K562 (cell line): ENCODE measurements around the gene CELF4. TPM values are rescaled to one million over a fixed set of nuclear protein-coding genes. Genes with fewer than 3 reads are reported as not detected.

ENCODE experiments used
- ATAC-seq: fragments of 200-7000 bp; cut with Tn5 transposase; 3 replicates; pipeline ENCODE4 v1.9.1; 2020; ENCODE audit warnings: moderate library complexity
- BruUV-seq: library from RNA; stranded (reverse); fragments of 400-500 nt; replicated peaks from 2 replicates; lab custom pipeline; 2021; lab: Mats Ljungman, UMichigan
- CTCF ChIA-PET: fragments of 300-600 bp; formaldehyde crosslinking; extraction: SDS; loops from one replicate; lab custom pipeline; 2021; ENCODE audit warnings: low intra/inter-chr PET ratio; lab: Yijun Ruan, JAX
- POLR2A ChIA-PET: fragments of 300-600, 350-650 bp; sonication (Branson Sonifier 250); formaldehyde crosslinking; extraction: SDS; loops from one replicate; lab custom pipeline; 2021; ENCODE audit warnings: antibody characterized with exemption, inconsistent platforms; lab: Yijun Ruan, JAX
- DNase-seq, 4 experiments: peaks; one replicate each; pipeline versions ENCODE4 v3.0.0 to v3.0.0-alpha.2; 2011 to 2018; ENCODE audit warnings: low spot score in 3 of 4, mixed read lengths in 3 of 4; ENCODE audit errors: extremely low read depth in 1 of 4
- FAIRE-seq: peaks from 2 replicates; lab custom pipeline; 2011; peaks lifted over from hg19 to GRCh38; lab: Jason Lieb, UNC
- H2AFZ ChIP-seq: 2 replicates; pipeline ENCODE4 v1.6.0; 2011; ENCODE audit warnings: low read depth, low read length, control low read depth, inconsistent platforms
- H3K27ac ChIP-seq: fragments of 200-600 bp; 3 replicates; pipeline ENCODE4 v1.8.0; 2011; ENCODE audit warnings: low read depth, mild to moderate bottlenecking, control low read depth, inconsistent platforms, low read length, moderate library complexity, mixed read lengths; ENCODE audit errors: extremely low read depth
- H3K27me3 ChIP-seq, 2 experiments: fragments of 300-600 bp in 1 of 2; 2 replicates in 1 of 2; 3 replicates in 1 of 2; pipeline versions ENCODE4 v1.6.0 to v1.8.0; 2011; ENCODE audit warnings: inconsistent platforms in 2 of 2, low read length in 2 of 2, mild to moderate bottlenecking in 1 of 2, mixed read lengths in 1 of 2, moderate library complexity in 1 of 2; ENCODE audit not compliant: control insufficient read depth in 2 of 2, insufficient read depth in 2 of 2
- H3K36me3 ChIP-seq: fragments of 300-600 bp; 3 replicates; pipeline ENCODE4 v1.8.0; 2011; ENCODE audit warnings: mild to moderate bottlenecking, low read length, inconsistent platforms; ENCODE audit not compliant: control insufficient read depth, insufficient read depth
- H3K4me1 ChIP-seq, 2 experiments: fragments of 200-600 bp in 1 of 2; replicated peaks in 1 of 2; 2 replicates in 1 of 2; 3 replicates in 1 of 2; pipeline versions ENCODE4 v1.5.1 to v1.8.0; 2011; ENCODE audit warnings: inconsistent platforms in 2 of 2, low read length in 2 of 2, mild to moderate bottlenecking in 1 of 2, mixed read lengths in 1 of 2, moderate library complexity in 1 of 2; ENCODE audit not compliant: control insufficient read depth in 2 of 2, insufficient read depth in 2 of 2
- H3K4me2 ChIP-seq: 2 replicates; pipeline ENCODE4 v1.6.1; 2011; ENCODE audit warnings: low read length, control low read depth, inconsistent platforms, mixed read lengths; ENCODE audit not compliant: insufficient read depth
- H3K4me3 ChIP-seq: fragments of 200-600 bp; sonication (generic), shearing (Covaris generic); 2 replicates; pipeline ENCODE4 v1.5.1; 2016; ENCODE audit warnings: control low read depth, inconsistent platforms
- H3K79me2 ChIP-seq: fragments of 200-600 bp; 3 replicates; pipeline ENCODE4 v1.8.0; 2011; ENCODE audit warnings: low read length, inconsistent platforms; ENCODE audit not compliant: control insufficient read depth, insufficient read depth
- H3K9ac ChIP-seq, 2 experiments: 2 replicates each; pipeline versions ENCODE4 v1.6.0 to v1.6.1; 2011; ENCODE audit warnings: low read depth in 2 of 2, low read length in 2 of 2, control low read depth in 1 of 2, inconsistent platforms in 1 of 2, mild to moderate bottlenecking in 1 of 2, mixed read lengths in 1 of 2; ENCODE audit not compliant: insufficient read depth in 1 of 2
- H3K9me1 ChIP-seq: one replicate; pipeline ENCODE4 v1.6.0; 2011; ENCODE audit warnings: inconsistent platforms, mild to moderate bottlenecking, low read length, moderate library complexity; ENCODE audit not compliant: control insufficient read depth, insufficient read depth
- H3K9me3 ChIP-seq: replicated peaks from 2 replicates; pipeline ENCODE4 v1.5.1; 2011; ENCODE audit warnings: low read depth, low read length, inconsistent platforms; ENCODE audit not compliant: control insufficient read depth, insufficient read depth
- H4K20me1 ChIP-seq: replicated peaks from 2 replicates; pipeline ENCODE4 v1.6.1; 2011; ENCODE audit warnings: low read length, inconsistent platforms, mixed read lengths; ENCODE audit not compliant: control insufficient read depth, insufficient read depth
- EHMT2 ChIP-seq: fragments of 450-650 bp; IDR thresholded peaks from 2 replicates; pipeline ENCODE4 v1.6.1; 2018; ENCODE audit warnings: antibody characterized with exemption
- MIER1 ChIP-seq: fragments of 450-650 bp; IDR thresholded peaks from 2 replicates; pipeline ENCODE4 v1.6.1; 2016; ENCODE audit warnings: antibody characterized with exemption, mild to moderate bottlenecking, low read depth
- NELFE ChIP-seq: IDR thresholded peaks from 2 replicates; pipeline ENCODE4 v1.6.1; 2011; ENCODE audit warnings: mild to moderate bottlenecking; ENCODE audit not compliant: insufficient read depth, insufficient read length
- WGBS: fragments of 100-300 bp; shearing (Covaris generic); methylation state at CpG from one replicate; pipeline ENCODE4 v1.1.6; 2016; ENCODE audit warnings: low coverage, mixed read lengths; ENCODE audit not compliant: insufficient coverage; ENCODE audit errors: missing lambda C conversion rate; 5-methylcytosine and 5-hydroxymethylcytosine counted together
- in situ Hi-C: fragments of 300-500 bp; cut with MboI; formaldehyde crosslinking; loops from 4 replicates; pipeline ENCODE4 v1.15.0; 2018; ENCODE audit warnings: inconsistent platforms, mixed read lengths
- intact Hi-C: fragments of 100-400 bp; cut with micrococcal nuclease; formaldehyde crosslinking; loops from 2 replicates; pipeline ENCODE4 v1.14.2; 2022
- polyA plus RNA-seq, 8 experiments: library from polyadenylated mRNA; depleted of rRNA in 4 of 8; stranded (reverse) in 5 of 8; unstranded in 3 of 8; fragments of >200 nt; fragmentation: Nextera tagmentation in 2 of 8; fragmentation: Illumina TruSeq in 1 of 8; extraction: Ambion mirVana in 2 of 8; extraction: Trizol in 1 of 8; gene quantifications; 2 replicates each; pipeline versions ENCODE4 v1.2.1 to v1.2.3, GENCODE V29; 2011 to 2014; ENCODE audit warnings: inconsistent platforms in 1 of 8, missing spikeins in 1 of 8
- total RNA-seq, 7 experiments: library from RNA; depleted of rRNA in 6 of 7; stranded (reverse); fragments of >200 nt in 6 of 7; fragmentation: Illumina TruSeq in 2 of 7; extraction: Trizol in 2 of 7; gene quantifications; 2 replicates each; pipeline versions ENCODE4 v1.2.1 to v1.2.3, GENCODE V29; 2011 to 2021; ENCODE audit warnings: low replicate concordance in 1 of 7
- TF ChIP-seq, protein P1 (sequence below), 2 experiments: fragments of 450-650 bp; formaldehyde crosslinking in 1 of 2; IDR thresholded peaks; 2 replicates each; pipeline versions ENCODE4 v1.4.0 to v1.6.1; 2014 to 2020; ENCODE audit warnings: mild to moderate bottlenecking in 2 of 2, borderline replicate concordance in 1 of 2, low read depth in 1 of 2
- TF ChIP-seq, protein P2 (sequence below): sonication (generic); formaldehyde crosslinking; IDR thresholded peaks from 2 replicates; pipeline ENCODE4 v1.8.0; 2023; ENCODE audit warnings: mild to moderate bottlenecking, missing genetic modification reagents
- TF ChIP-seq, protein P3 (sequence below): fragments of 450-650 bp; IDR thresholded peaks from 2 replicates; pipeline ENCODE4 v1.6.1; 2017; ENCODE audit warnings: mild to moderate bottlenecking, moderate library complexity

The CELF4 gene
- total and polyA plus RNA-seq, 9 of the 15 experiments (the other 6 are each of a cell fraction or from before 2014, with no cell fraction given) = 0.04 to 0.24 (median 0.07) TPM; not detected in 3

DNA sequence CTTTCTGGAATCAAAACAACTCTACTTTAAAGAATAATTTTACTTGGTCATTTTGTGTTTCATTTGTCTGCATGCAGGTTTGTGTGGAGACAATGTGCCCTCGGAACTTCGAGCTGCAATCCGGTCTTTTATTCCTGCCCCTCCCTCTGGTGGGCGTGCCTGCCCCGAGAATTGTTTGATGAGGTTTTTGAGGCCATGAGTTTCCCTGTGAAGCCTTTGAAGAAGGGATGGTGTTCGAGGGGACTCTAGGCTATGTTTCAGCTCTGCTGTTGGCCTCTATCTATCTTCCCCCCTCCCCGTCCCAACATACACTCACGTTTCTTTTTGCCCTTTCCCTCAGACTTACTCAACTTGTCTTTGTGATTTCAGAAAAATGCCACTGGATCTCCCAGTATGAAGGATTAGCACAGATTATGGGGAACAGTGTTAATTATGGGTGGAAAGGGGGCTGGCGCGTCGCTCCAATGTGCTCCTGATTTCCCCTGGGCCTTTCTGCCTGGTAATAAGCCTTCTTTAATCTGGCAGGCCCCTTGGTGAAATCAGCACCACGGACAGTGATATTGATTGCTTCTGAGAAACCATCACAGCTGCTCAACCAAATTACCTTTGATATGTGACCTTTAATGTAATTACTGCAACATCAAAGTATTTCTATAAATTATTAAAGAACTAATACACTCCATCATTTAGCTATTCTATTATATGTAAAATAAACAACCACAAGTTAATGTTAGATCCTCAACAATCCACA, 82.2 kb downstream of the CELF4 start:
- Histone ChIP-seq H3K36me3 (no peaks in the 10 kb centered on the region), H4K20me1 (no peaks in the 10 kb centered on the region; the same call in 1 of the 2 replicates), H3K79me2 (no peaks in the 10 kb centered on the region), H2AFZ (no peak overlapping the region), H3K4me3 (no peak overlapping the region), H3K9me1 (no peaks in the 10 kb centered on the region), H3K4me1 (peaks cover 0 to 8% of the 10 kb centered on the region in 2 experiments; a peak in 2 of 5 replicates), H3K9ac (no peak overlapping the region), H3K27me3 (peaks cover 0 to 13% of the 10 kb centered on the region in 2 experiments; a peak in 2 of 5 replicates)
- FAIRE-seq = no peak
- intact Hi-C loops = no loop called here
- in situ Hi-C loops = loop anchor here (25.0 kb wide), 1 partner anchor 546 kb away; no protein-coding TSS in a partner anchor
- ATAC-seq = no peak
- peak in 3 of 4 experiments; percentile 36 to 51 (median 50) for DNase-seq
- WGBS = under 1% methylated on average over 12 of the region's 12 CpGs
- POLR2A ChIA-PET = no interaction called here
- BruUV-seq = no TSS peak
- CTCF ChIA-PET = no interaction called here
- peak; percentile 75; the same call in 1 of the 2 replicates for TF ChIP-seq MIER1
- TF ChIP-seq, protein P1, sequence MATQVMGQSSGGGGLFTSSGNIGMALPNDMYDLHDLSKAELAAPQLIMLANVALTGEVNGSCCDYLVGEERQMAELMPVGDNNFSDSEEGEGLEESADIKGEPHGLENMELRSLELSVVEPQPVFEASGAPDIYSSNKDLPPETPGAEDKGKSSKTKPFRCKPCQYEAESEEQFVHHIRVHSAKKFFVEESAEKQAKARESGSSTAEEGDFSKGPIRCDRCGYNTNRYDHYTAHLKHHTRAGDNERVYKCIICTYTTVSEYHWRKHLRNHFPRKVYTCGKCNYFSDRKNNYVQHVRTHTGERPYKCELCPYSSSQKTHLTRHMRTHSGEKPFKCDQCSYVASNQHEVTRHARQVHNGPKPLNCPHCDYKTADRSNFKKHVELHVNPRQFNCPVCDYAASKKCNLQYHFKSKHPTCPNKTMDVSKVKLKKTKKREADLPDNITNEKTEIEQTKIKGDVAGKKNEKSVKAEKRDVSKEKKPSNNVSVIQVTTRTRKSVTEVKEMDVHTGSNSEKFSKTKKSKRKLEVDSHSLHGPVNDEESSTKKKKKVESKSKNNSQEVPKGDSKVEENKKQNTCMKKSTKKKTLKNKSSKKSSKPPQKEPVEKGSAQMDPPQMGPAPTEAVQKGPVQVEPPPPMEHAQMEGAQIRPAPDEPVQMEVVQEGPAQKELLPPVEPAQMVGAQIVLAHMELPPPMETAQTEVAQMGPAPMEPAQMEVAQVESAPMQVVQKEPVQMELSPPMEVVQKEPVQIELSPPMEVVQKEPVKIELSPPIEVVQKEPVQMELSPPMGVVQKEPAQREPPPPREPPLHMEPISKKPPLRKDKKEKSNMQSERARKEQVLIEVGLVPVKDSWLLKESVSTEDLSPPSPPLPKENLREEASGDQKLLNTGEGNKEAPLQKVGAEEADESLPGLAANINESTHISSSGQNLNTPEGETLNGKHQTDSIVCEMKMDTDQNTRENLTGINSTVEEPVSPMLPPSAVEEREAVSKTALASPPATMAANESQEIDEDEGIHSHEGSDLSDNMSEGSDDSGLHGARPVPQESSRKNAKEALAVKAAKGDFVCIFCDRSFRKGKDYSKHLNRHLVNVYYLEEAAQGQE (IDR thresholded peaks at IDR 0.05; ENCODE audit: borderline replicate concordance) = peak; percentile 97
- TF ChIP-seq, protein P1 (CRISPR knock-in tag; IDR thresholded peaks at IDR 0.05; ENCODE audit: low read depth) = peak; percentile 89
- TF ChIP-seq, protein P2, sequence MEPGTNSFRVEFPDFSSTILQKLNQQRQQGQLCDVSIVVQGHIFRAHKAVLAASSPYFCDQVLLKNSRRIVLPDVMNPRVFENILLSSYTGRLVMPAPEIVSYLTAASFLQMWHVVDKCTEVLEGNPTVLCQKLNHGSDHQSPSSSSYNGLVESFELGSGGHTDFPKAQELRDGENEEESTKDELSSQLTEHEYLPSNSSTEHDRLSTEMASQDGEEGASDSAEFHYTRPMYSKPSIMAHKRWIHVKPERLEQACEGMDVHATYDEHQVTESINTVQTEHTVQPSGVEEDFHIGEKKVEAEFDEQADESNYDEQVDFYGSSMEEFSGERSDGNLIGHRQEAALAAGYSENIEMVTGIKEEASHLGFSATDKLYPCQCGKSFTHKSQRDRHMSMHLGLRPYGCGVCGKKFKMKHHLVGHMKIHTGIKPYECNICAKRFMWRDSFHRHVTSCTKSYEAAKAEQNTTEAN (CRISPR knock-in tag) = no peak
- TF ChIP-seq EHMT2 = peak; percentile 88
- TF ChIP-seq NELFE = no peak
- TF ChIP-seq, protein P3, sequence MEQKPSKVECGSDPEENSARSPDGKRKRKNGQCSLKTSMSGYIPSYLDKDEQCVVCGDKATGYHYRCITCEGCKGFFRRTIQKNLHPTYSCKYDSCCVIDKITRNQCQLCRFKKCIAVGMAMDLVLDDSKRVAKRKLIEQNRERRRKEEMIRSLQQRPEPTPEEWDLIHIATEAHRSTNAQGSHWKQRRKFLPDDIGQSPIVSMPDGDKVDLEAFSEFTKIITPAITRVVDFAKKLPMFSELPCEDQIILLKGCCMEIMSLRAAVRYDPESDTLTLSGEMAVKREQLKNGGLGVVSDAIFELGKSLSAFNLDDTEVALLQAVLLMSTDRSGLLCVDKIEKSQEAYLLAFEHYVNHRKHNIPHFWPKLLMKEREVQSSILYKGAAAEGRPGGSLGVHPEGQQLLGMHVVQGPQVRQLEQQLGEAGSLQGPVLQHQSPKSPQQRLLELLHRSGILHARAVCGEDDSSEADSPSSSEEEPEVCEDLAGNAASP = no peak
- TF ChIP-seq, all 486 proteins: peak for 3
- Histone ChIP-seq H3K9me3 (no peaks in the 10 kb centered on the region), H3K4me2 (no peak overlapping the region), H3K27ac (no peak overlapping the region)
